Measurements from ENCODE around the gene CCL22.

The CCL22 gene

DNA sequence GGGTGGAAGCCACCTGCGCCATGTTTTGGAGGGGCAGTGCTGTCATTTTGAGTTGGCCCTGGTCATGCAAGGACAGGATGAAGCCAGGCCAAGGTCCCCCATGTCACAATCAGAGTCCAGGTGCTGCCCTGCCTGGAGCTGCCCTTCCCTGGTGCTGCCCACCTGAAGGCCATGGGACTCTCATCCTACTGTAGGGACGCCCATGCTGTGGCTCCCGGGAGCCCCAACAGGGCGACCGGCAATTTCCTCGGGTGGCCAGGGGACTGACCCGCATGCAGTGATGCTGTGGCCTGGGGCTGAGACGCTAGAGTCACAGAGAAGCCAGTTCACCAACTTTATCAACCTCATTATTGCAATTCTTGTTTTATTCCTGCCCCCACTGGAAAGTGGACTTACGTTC lies 54.0 kb downstream of the CCL22 start:
- no peak for DNase-seq (ENCODE audit: low read depth)
- H3K4me3 ChIP-seq (ENCODE audit: low read depth, low read length), result no peak overlapping the region

DNA sequence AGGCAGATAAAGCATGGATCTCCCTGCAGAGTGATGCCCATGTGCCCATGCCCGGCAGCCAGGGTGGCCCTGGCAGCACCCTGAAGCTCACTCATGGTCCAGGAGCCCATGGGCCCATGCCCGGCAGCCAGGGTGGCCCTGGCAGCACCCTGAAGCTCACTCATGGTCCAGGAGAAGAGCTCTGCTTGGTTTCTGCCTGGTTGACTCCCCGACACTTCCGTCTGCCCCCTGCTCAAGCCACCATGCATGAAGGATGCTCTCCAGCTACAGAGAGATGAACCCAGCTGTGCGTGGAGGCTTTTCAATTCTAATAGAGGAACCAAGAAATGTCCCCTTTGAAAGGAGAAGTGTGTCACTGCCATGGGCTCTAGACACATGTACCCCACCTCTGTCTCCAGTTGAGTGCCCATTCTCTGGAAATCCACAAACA lies 54.7 kb downstream of the CCL22 start:
- no peak overlapping the region for H3K4me3 ChIP-seq (ENCODE audit: low read depth, low read length)
- DNase-seq (ENCODE audit: low read depth), result no peak

DNA sequence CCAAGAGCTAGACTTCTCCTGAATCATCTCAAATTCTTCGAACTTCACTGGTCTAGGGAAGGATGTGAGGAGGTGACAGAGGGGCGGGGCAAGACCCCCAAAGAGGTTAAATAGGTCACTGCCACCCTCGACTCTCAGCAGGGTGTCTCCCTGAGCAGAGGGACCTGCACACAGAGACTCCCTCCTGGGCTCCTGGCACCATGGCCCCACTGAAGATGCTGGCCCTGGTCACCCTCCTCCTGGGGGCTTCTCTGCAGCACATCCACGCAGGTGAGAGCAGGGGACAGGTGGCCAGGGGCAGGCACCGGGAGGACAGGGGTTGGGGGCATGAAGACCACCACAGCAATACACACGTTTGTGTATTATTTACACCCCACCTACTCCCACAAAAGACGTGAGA lies 55.1 kb downstream of the CCL22 start:
- H3K4me3 ChIP-seq (ENCODE audit: low read depth, low read length), result no peak overlapping the region
- no peak for DNase-seq (ENCODE audit: low read depth)
